B cell (primary cell): ENCODE data around the gene EDN1. TPM values are rescaled to one million over a fixed set of nuclear protein-coding genes. Genes with fewer than 3 reads are reported as not detected.

Source experiments
- ATAC-seq: fragments of 200-7000 bp; cut with Tn5 transposase; one replicate; pipeline ENCODE4 v1.10.0; 2021; ENCODE audit warnings: low read depth, mild to moderate bottlenecking, moderate number of reproducible peaks, moderate library complexity
- CTCF ChIA-PET: fragments of 350-600 bp; sonication (Branson Sonifier 250); formaldehyde crosslinking; loops from one replicate; lab custom pipeline; 2021; ENCODE audit warnings: antibody characterized with exemption, inconsistent platforms; lab: Charles Lee
- POLR2A ChIA-PET: fragments of 350-600 bp; sonication (Branson Sonifier 250); formaldehyde crosslinking; loops from one replicate; lab custom pipeline; 2021; ENCODE audit warnings: antibody characterized with exemption; lab: Charles Lee
- DNase-seq: peaks from one replicate; pipeline ENCODE4 v3.0.0; 2013
- H2AFZ ChIP-seq: 2 replicates; pipeline ENCODE4 v1.6.1; 2012; ENCODE audit warnings: mild to moderate bottlenecking, low read depth, low read length; ENCODE audit not compliant: insufficient read depth, poor library complexity, severe bottlenecking
- H3K27ac ChIP-seq, 2 donors: 1 replicate in 1 of 2; 2 replicates in 1 of 2; pipeline ENCODE4 v1.5.1; 2012 to 2013; ENCODE audit warnings: low read length in 2 of 2, mild to moderate bottlenecking in 2 of 2, moderate library complexity in 1 of 2
- H3K27me3 ChIP-seq, 4 experiments: fragments of 200-600 bp in 1 of 4; sonication (generic) in 1 of 4; replicated peaks in 1 of 4; 1 replicate in 2 of 4; 2 replicates in 2 of 4; pipeline versions ENCODE4 v1.6.1 to v1.7.0; 2013 to 2016; ENCODE audit warnings: low read length in 3 of 4, mild to moderate bottlenecking in 2 of 4, mixed read lengths in 1 of 4, moderate library complexity in 1 of 4; ENCODE audit not compliant: insufficient read depth in 4 of 4, control insufficient read depth in 3 of 4; ENCODE audit errors: control extremely low read depth in 1 of 4
- H3K36me3 ChIP-seq, 2 experiments: replicated peaks in 1 of 2; 1 replicate in 1 of 2; 2 replicates in 1 of 2; pipeline versions ENCODE4 v1.6.1 to v1.7.1; 2013; ENCODE audit warnings: low read length in 1 of 2; ENCODE audit not compliant: insufficient read depth in 2 of 2, control insufficient read depth in 1 of 2; ENCODE audit errors: control extremely low read depth in 1 of 2, extremely low read depth in 1 of 2
- H3K4me1 ChIP-seq, 2 donors: fragments of 200-600 bp in 1 of 2; sonication (generic) in 1 of 2; 1 replicate in 1 of 2; 2 replicates in 1 of 2; pipeline versions ENCODE4 v1.5.1 to v1.6.1; 2013 to 2017; ENCODE audit warnings: low read length in 2 of 2; ENCODE audit not compliant: control insufficient read depth in 2 of 2, insufficient read depth in 2 of 2
- H3K4me2 ChIP-seq: replicated peaks from 2 replicates; pipeline ENCODE3; 2012; ENCODE audit warnings: mild to moderate bottlenecking, low read depth, low read length; ENCODE audit not compliant: poor library complexity, severe bottlenecking
- H3K4me3 ChIP-seq, 5 experiments: fragments of 200-600 bp in 1 of 5; sonication (generic) in 1 of 5; 1 replicate in 3 of 5; 2 replicates in 2 of 5; pipeline versions ENCODE4 v1.5.1 to v1.7.0; 2011 to 2016; ENCODE audit warnings: low read length in 4 of 5, mild to moderate bottlenecking in 4 of 5, low read depth in 2 of 5, control low read depth in 1 of 5, moderate library complexity in 1 of 5; ENCODE audit not compliant: insufficient read depth in 1 of 5; ENCODE audit errors: control extremely low read depth in 1 of 5, extremely low read depth in 1 of 5
- H3K79me2 ChIP-seq: fragments of 200-600 bp; sonication (generic); one replicate; pipeline ENCODE4 v1.6.0; 2016; ENCODE audit warnings: low read length; ENCODE audit not compliant: control insufficient read depth, insufficient read depth
- H3K9ac ChIP-seq: fragments of 200-600 bp; sonication (generic); 2 replicates; pipeline ENCODE4 v1.6.1; 2017; ENCODE audit warnings: mild to moderate bottlenecking, low read length, moderate library complexity
- H3K9me3 ChIP-seq, 3 donors: one replicate each; pipeline versions ENCODE4 v1.6.1 to v1.7.1; 2013; ENCODE audit warnings: low read length in 2 of 3; ENCODE audit not compliant: control insufficient read depth in 2 of 3, insufficient read depth in 1 of 3; ENCODE audit errors: control extremely low read depth in 1 of 3
- H4K20me1 ChIP-seq: 2 replicates; pipeline ENCODE4 v1.6.0; 2012; ENCODE audit warnings: mild to moderate bottlenecking, low read length; ENCODE audit not compliant: insufficient read depth, control insufficient read depth, poor library complexity, severe bottlenecking
- H3K27ac Mint-ChIP-seq: one replicate; pipeline ENCODE4 v1.8.0; 2021; ENCODE audit warnings: mixed read lengths
- H3K27me3 Mint-ChIP-seq: one replicate; pipeline ENCODE4 v1.8.0; 2021; ENCODE audit warnings: mixed read lengths
- H3K4me1 Mint-ChIP-seq: one replicate; pipeline ENCODE4 v1.8.0; 2021; ENCODE audit warnings: mixed read lengths
- H3K4me3 Mint-ChIP-seq: one replicate; pipeline ENCODE4 v1.8.0; 2021; ENCODE audit warnings: mixed read lengths
- H3K9me3 Mint-ChIP-seq: one replicate; pipeline ENCODE4 v1.8.0; 2022; ENCODE audit warnings: mixed read lengths; ENCODE audit not compliant: insufficient read depth
- CTCF ChIP-seq: fragments of 200-600 bp; IDR thresholded peaks from one replicate; pipeline ENCODE4 v1.8.0; 2022; ENCODE audit warnings: antibody characterized with exemption, mild to moderate bottlenecking
- EZH2 ChIP-seq: IDR thresholded peaks from 2 replicates; pipeline ENCODE4 v1.6.1; 2012; ENCODE audit warnings: borderline replicate concordance, low read depth, mild to moderate bottlenecking, moderate library complexity, low read length; ENCODE audit not compliant: insufficient read depth, poor library complexity, severe bottlenecking
- WGBS: methylation state at CpG from one replicate; pipeline ENCODE4 v1.1.5; 2013; ENCODE audit warnings: missing lambda C conversion rate; ENCODE audit not compliant: insufficient coverage; 5-methylcytosine and 5-hydroxymethylcytosine counted together
- intact Hi-C: fragments of 100-400 bp; cut with micrococcal nuclease; formaldehyde crosslinking; loops from one replicate; pipeline ENCODE4 v1.10.0; 2022
- polyA plus RNA-seq: library from polyadenylated mRNA; depleted of rRNA; stranded (reverse); fragments of >200 nt; gene quantifications from 2 replicates; pipeline ENCODE4 v1.2.3, GENCODE V29; 2012
- total RNA-seq, 2 donors: library from RNA; stranded (reverse); fragments of 120-200 nt in 1 of 2; gene quantifications; 1 replicate in 1 of 2; 2 replicates in 1 of 2; pipeline versions ENCODE4 v1.2.3 to v1.2.4, GENCODE V29; 2013 to 2022

EDN1 gene
- total and polyA plus RNA-seq, 2 donors (not counting 1 experiment from before 2014, with no cell fraction given), result 1.4 to 2.1 TPM

- no peak overlapping the region for H3K4me3 ChIP-seq
- ATAC-seq (no peak), DNase-seq (no peak)
- H3K9me3 ChIP-seq, result no peaks in the 10 kb centered on the region
- no peak for TF ChIP-seq EZH2
- TF ChIP-seq CTCF, result no peak
- H3K9ac ChIP-seq, result no peak overlapping the region
- Mint-ChIP-seq H3K4me3 (no peak overlapping the region), H3K9me3 (no peaks in the 10 kb centered on the region), H3K27ac (no peak overlapping the region), H3K27me3 (peaks cover 25% of the 10 kb centered on the region), H3K4me1 (no peaks in the 10 kb centered on the region)
- no peaks in the 10 kb centered on the region for H3K79me2 ChIP-seq
- H4K20me1 ChIP-seq, result no peaks in the 10 kb centered on the region
- intact Hi-C loops, result no loop called here
- no peak overlapping the region for H3K4me2 ChIP-seq
- H3K27me3 ChIP-seq, result no peaks in the 10 kb centered on the region
- WGBS, result no CpG with 5 or more reads among the region's 2 CpGs
- CTCF ChIA-PET, result no interaction called here
- POLR2A ChIA-PET, result no interaction called here
- no peak overlapping the region for H3K27ac ChIP-seq
- no peaks in the 10 kb centered on the region for H3K36me3 ChIP-seq
- H3K4me1 ChIP-seq, result no peaks in the 10 kb centered on the region
- no peak overlapping the region for H2AFZ ChIP-seq
These were observed 29.6 kb upstream of the EDN1 start for GRCh38 chr6:12260458-12261093.

GRCh38 chr6:12261502-12261901 lies 28.7 kb upstream of the EDN1 start:
- WGBS, result 67% methylated on average over 5 of the region's 7 CpGs
- Histone ChIP-seq H3K4me2 (no peak overlapping the region), H3K27me3 (no peaks in the 10 kb centered on the region), H3K9me3 (no peaks in the 10 kb centered on the region), H3K4me1 (no peaks in the 10 kb centered on the region), H3K79me2 (no peaks in the 10 kb centered on the region), H3K9ac (no peak overlapping the region), H2AFZ (no peak overlapping the region), H3K4me3 (no peak overlapping the region), H3K27ac (no peak overlapping the region), H3K36me3 (no peaks in the 10 kb centered on the region), H4K20me1 (no peaks in the 10 kb centered on the region)
- CTCF ChIA-PET, result no interaction called here
- H3K27ac Mint-ChIP-seq, result no peak overlapping the region
- DNase-seq, result no peak
- peaks cover 21% of the 10 kb centered on the region for H3K27me3 Mint-ChIP-seq
- no peaks in the 10 kb centered on the region for H3K4me1 Mint-ChIP-seq
- no peak overlapping the region for H3K4me3 Mint-ChIP-seq
- TF ChIP-seq EZH2 (no peak), CTCF (no peak)
- POLR2A ChIA-PET, result no interaction called here
- intact Hi-C loops, result no loop called here
- H3K9me3 Mint-ChIP-seq, result no peaks in the 10 kb centered on the region
- ATAC-seq, result no peak
